GM19455 (cell line): Measurements from ENCODE around the gene GULP1.

ENCODE experiments used
- ATAC-seq: cut with Tn5 transposase; IDR thresholded peaks from one replicate; pipeline ENCODE4 v1.9.1; 2021; ENCODE audit not compliant: unreplicated experiment

GULP1 gene

DNA sequence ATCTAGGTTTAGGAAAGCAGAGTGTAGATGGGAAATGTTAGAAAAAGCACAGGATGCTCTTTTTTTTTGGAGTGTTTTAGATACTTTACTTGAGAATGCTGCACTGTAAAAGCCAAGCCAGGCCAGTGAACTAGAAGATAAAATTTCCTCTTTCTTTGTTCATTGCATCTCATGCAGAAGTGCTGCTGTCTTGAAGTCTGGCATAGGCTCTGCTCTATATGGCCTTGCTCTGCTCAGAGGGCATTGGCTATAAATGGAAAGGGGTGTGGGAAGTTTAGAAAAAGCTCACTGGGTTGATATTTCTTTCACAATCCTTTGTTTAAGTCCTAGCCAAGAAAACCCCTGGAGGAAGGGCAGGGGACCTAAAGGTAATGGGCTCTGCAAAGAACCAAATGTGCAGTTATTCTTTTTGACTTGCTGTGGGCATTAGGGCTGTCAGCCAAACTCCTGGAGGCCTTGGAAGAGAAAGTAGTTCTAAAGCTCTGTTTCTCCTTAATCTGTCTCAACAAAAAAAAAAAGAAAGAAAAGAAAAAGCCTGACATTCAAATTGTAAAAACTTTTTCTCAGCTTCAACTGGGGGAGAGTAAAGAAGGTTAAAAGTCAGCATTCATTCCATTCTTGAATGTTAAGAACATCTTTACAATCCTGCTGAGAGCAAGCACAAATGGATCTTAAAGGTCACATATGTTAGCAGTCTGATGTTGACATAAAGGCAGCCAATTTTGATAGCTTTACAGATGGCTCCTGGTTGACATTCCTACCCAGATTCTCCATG, 338.3 kb downstream of the GULP1 start:
- no peak for ATAC-seq

DNA sequence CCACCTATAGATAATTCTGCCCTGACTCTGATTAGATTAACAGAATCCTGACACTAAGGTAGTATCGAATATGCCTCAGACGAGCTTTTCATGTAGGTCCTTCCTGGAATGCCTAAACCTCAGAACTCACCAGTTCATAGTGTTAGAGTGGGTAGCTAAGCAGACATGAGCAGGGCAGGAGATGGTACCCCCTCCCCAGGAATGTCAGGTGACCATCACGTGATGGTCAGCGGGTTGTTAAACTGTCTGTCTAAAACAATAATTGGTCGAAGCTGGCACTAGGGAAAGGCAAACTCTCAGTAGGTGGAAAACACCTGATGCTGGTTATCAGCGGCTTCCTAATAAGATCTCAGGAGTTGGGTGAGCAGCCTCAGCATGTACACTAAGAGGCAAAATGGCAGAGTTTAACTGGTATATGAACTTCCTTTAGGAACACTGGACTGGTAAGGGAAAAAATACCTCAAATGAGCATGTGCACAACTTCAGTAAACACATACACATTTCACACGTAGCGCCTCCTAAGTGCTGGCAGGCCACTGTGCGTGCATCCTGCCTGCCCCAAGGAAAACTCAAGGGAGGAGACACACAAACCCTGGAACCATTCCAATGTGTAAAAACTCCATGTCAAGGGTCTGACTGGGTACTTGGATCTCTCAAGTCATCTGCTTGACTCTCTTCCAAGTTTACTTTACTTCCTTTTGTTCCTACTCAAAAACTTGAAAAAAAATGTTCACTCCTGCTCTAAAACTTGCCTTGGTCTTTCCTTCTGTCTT, 339.5 kb downstream of the GULP1 start:
- ATAC-seq = no peak

DNA sequence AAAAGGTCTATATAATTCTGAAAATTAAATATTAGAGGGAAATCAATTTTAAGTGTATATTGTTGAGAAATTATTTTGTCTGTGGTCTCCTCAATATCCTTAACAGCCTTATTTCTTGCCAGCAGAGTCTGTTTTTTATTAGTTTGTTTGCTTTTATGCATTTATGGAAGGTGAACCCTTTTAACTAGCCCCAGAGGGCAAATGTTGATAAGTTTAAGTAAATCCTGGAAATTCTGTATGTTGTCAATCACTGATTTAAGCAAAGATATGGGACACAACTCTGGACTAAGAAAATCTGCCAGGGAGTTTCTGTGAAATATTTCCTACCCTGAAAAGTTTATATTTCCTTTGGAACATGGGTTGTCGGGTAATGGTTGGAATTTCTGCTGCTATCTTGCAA, 343.0 kb downstream of the GULP1 start:
- ATAC-seq = no peak
